T-cell (primary cell): ENCODE data around the gene DDX50. TPM values are rescaled to one million over a fixed set of nuclear protein-coding genes. Genes with fewer than 3 reads are reported as not detected.

Source experiments
- ATAC-seq, 4 experiments: fragments of 200-7000 bp in 3 of 4; fragments of 150-1000 bp in 1 of 4; cut with Tn5 transposase; replicated peaks in 1 of 4; 1 replicate in 3 of 4; 2 replicates in 1 of 4; pipeline ENCODE4 v1.10.0; 2021; ENCODE audit warnings: moderate library complexity in 3 of 4, mild to moderate bottlenecking in 2 of 4, moderate number of reproducible peaks in 1 of 4
- CTCF ChIA-PET, 2 donors: fragments of 300-600 bp; sonication (Branson Sonifier 250); formaldehyde crosslinking; loops; one replicate each; lab custom pipeline; 2022; ENCODE audit warnings: antibody characterized with exemption in 2 of 2; lab: Charles Lee
- POLR2A ChIA-PET, 2 donors: fragments of 300-600 bp; sonication (Branson Sonifier 250); formaldehyde crosslinking; loops; one replicate each; lab custom pipeline; 2022; ENCODE audit warnings: antibody characterized with exemption in 2 of 2; lab: Charles Lee
- DNase-seq, 35 experiments: peaks; one replicate each; pipeline versions ENCODE4 v3.0.0 to v3.0.0-alpha.2; 2013 to 2023
- H3K27ac ChIP-seq: one replicate; pipeline ENCODE4 v1.5.1; 2013; ENCODE audit warnings: low read length
- H3K27me3 ChIP-seq, 2 experiments: replicated peaks in 1 of 2; 1 replicate in 1 of 2; 2 replicates in 1 of 2; pipeline versions ENCODE4 v1.6.1 to v1.7.0; 2013; ENCODE audit warnings: low read length in 1 of 2, mixed read lengths in 1 of 2; ENCODE audit not compliant: control insufficient read depth in 2 of 2, insufficient read depth in 2 of 2; ENCODE audit errors: extremely low read depth in 1 of 2
- H3K36me3 ChIP-seq, 2 donors: 1 replicate in 1 of 2; 2 replicates in 1 of 2; pipeline versions ENCODE4 v1.6.1 to v1.7.0; 2013; ENCODE audit warnings: low read length in 1 of 2; ENCODE audit not compliant: control insufficient read depth in 2 of 2, insufficient read depth in 1 of 2; ENCODE audit errors: extremely low read depth in 1 of 2
- H3K4me1 ChIP-seq, 2 experiments: 1 replicate in 1 of 2; 2 replicates in 1 of 2; pipeline versions ENCODE4 v1.6.1 to v1.7.0; 2013; ENCODE audit warnings: low read length in 2 of 2, mixed read lengths in 1 of 2; ENCODE audit not compliant: insufficient read depth in 2 of 2, control insufficient read depth in 1 of 2; ENCODE audit errors: extremely low read depth in 1 of 2
- H3K4me3 ChIP-seq, 2 donors: 1 replicate in 1 of 2; 2 replicates in 1 of 2; pipeline versions ENCODE4 v1.5.1 to v1.7.0; 2013; ENCODE audit warnings: mild to moderate bottlenecking in 2 of 2, low read length in 1 of 2, moderate library complexity in 1 of 2; ENCODE audit not compliant: control insufficient read depth in 1 of 2; ENCODE audit errors: extremely low read depth in 1 of 2
- H3K9me3 ChIP-seq: 2 replicates; pipeline ENCODE4 v1.7.0; 2013
- H3K27ac Mint-ChIP-seq, 2 donors: one replicate each; pipeline ENCODE4 v1.8.0; 2020 to 2021; ENCODE audit warnings: mild to moderate bottlenecking in 2 of 2, mixed read lengths in 2 of 2
- H3K27me3 Mint-ChIP-seq, 2 donors: one replicate each; pipeline ENCODE4 v1.8.0; 2021 to 2022; ENCODE audit warnings: mixed read lengths in 2 of 2
- H3K36me3 Mint-ChIP-seq: one replicate; pipeline ENCODE4 v1.8.0; 2021; ENCODE audit warnings: mixed read lengths
- H3K4me1 Mint-ChIP-seq, 3 donors: one replicate each; pipeline ENCODE4 v1.8.0; 2020 to 2022; ENCODE audit warnings: mixed read lengths in 3 of 3, mild to moderate bottlenecking in 1 of 3
- H3K4me3 Mint-ChIP-seq, 3 donors: one replicate each; pipeline ENCODE4 v1.8.0; 2020 to 2022; ENCODE audit warnings: mild to moderate bottlenecking in 3 of 3, mixed read lengths in 3 of 3, moderate library complexity in 3 of 3
- H3K9me3 Mint-ChIP-seq, 3 donors: one replicate each; pipeline ENCODE4 v1.8.0; 2020 to 2022; ENCODE audit warnings: mixed read lengths in 3 of 3
- WGBS: methylation state at CpG from one replicate; pipeline ENCODE4 v1.1.5; 2013; ENCODE audit warnings: missing lambda C conversion rate; ENCODE audit not compliant: insufficient coverage; 5-methylcytosine and 5-hydroxymethylcytosine counted together
- total RNA-seq, 35 experiments: library from RNA in 6 of 35; stranded (reverse) in 6 of 35; fragments of 120-200 nt in 1 of 35; gene quantifications; one replicate each; pipeline versions ENCODE4 v1.2.1 to v1.2.4 and lab custom pipeline; 2013 to 2026

The DDX50 gene
- total RNA-seq, 5 donors from 2014 or later (not counting 1 experiment from before 2014, with no cell fraction given), result 31.0 to 42.3 (median 40.8) TPM

GRCh38 chr10:68992636-68993440 is 91.7 kb downstream of the DDX50 start:
- no peaks in the 10 kb centered on the region for H3K36me3 ChIP-seq
- H3K27ac ChIP-seq, result no peak overlapping the region
- DNase-seq (no peak), ATAC-seq (no peak)
- Mint-ChIP-seq H3K9me3 (no peaks in the 10 kb centered on the region), H3K27me3 (no peaks in the 10 kb centered on the region), H3K4me3 (no peak overlapping the region), H3K4me1 (peaks cover 71 to 79% (median 76%) of the 10 kb centered on the region in 3 donors), H3K36me3 (no peaks in the 10 kb centered on the region), H3K27ac (peak overlapping the region; percentile 10 to 72)
- peaks cover 9 to 39% of the 10 kb centered on the region in 2 experiments for H3K4me1 ChIP-seq
- POLR2A ChIA-PET, result interaction anchor here (0.5 to 0.6 kb wide), 3 partner anchors 15 to 1057 kb away, joined by 3 to 5 read pairs (median 3); no protein-coding TSS in a partner anchor
- WGBS, result 80% methylated on average over 2 of the region's 2 CpGs
- CTCF ChIA-PET, result interaction anchor here (0.6 to 0.9 kb wide), 2 partner anchors 12 to 34 kb away, joined by 3 read pairs; no protein-coding TSS in a partner anchor
- H3K27me3 ChIP-seq, result no peaks in the 10 kb centered on the region
- H3K9me3 ChIP-seq, result no peaks in the 10 kb centered on the region
- no peak overlapping the region for H3K4me3 ChIP-seq

Other genes with a start within 250 kb of the DDX50 start
- gene CCAR1, start 180.1 kb upstream of the DDX50 start, total RNA-seq, result 10 to 100 TPM; 73.1 to 91.1 (median 76.6) TPM
- gene STOX1, start 73.8 kb upstream of the DDX50 start, total RNA-seq, result 1 to 10 TPM in 1 of 5 donors, under 1 TPM in 4; 0.16 to 1.1 (median 0.50) TPM
- 10 to 100 TPM; 53.7 to 86.0 (median 60.7) TPM for gene DDX21, start 54.9 kb downstream of the DDX50 start, total RNA-seq
- gene KIFBP, start 87.5 kb downstream of the DDX50 start, total RNA-seq, result 10 to 100 TPM in 3 of 5 donors, 1 to 10 TPM in 2; 5.9 to 15.2 (median 13.2) TPM
- gene SRGN, start 186.8 kb downstream of the DDX50 start, total RNA-seq, result 100 to 1,000 TPM in 4 of 5 donors, 10 to 100 TPM in 1; 91.4 to 271 (median 137) TPM
- 10 to 100 TPM; 24.6 to 35.8 (median 28.2) TPM for gene VPS26A, start 222.9 kb downstream of the DDX50 start, total RNA-seq